ENCODE measurements around the gene LRRC73. TPM values are rescaled to one million over a fixed set of nuclear protein-coding genes. Genes with fewer than 3 reads are reported as not detected.
"Not testable (repeated sequence)": the region's sequence is repeated elsewhere in the genome, so short reads cannot be mapped to it uniquely, and the experiment has no call there.

The LRRC73 gene
- total RNA-seq, 1 donor from 2014 or later = not detected

GRCh38 chr6:43460032-43460431, 50.1 kb downstream of the LRRC73 start:
- no peak for DNase-seq (ENCODE audit: low read depth)
- Histone ChIP-seq H3K27me3 (ENCODE audit: control insufficient read depth, insufficient read depth, low read length) (peaks cover 24% of the 10 kb centered on the region), H3K4me3 (ENCODE audit: low read depth, low read length) (no peak overlapping the region), H3K36me3 (ENCODE audit: control insufficient read depth, insufficient read depth, low read length) (no peaks in the 10 kb centered on the region)
- no peak for TF ChIP-seq CTCF (IDR thresholded peaks at IDR 0.05; ENCODE audit: insufficient read depth, low read length, poor library complexity, severe bottlenecking)

GRCh38 chr6:43459535-43459934, 50.6 kb downstream of the LRRC73 start:
- no peak for TF ChIP-seq CTCF (IDR thresholded peaks at IDR 0.05; ENCODE audit: insufficient read depth, low read length, poor library complexity, severe bottlenecking)

GRCh38 chr6:43458154-43458553, 52.0 kb downstream of the LRRC73 start:
- H3K4me3 ChIP-seq (ENCODE audit: low read depth, low read length); H3K36me3 ChIP-seq (ENCODE audit: control insufficient read depth, insufficient read depth, low read length); DNase-seq (ENCODE audit: low read depth): not testable (repeated sequence)
- H3K27me3 ChIP-seq (ENCODE audit: control insufficient read depth, insufficient read depth, low read length) = peaks cover 26% of the 10 kb centered on the region

More at GRCh38 chr6:43459535-43459934, 50.6 kb downstream of the LRRC73 start:
- Histone ChIP-seq H3K36me3 (ENCODE audit: control insufficient read depth, insufficient read depth, low read length) (no peaks in the 10 kb centered on the region), H3K4me3 (ENCODE audit: low read depth, low read length) (no peak overlapping the region), H3K27me3 (ENCODE audit: control insufficient read depth, insufficient read depth, low read length) (peaks cover 28% of the 10 kb centered on the region)
- no peak for DNase-seq (ENCODE audit: low read depth)

- H3K4me3 ChIP-seq (ENCODE audit: low read depth, low read length) = no peak overlapping the region
- peaks cover 2% of the 10 kb centered on the region for H3K36me3 ChIP-seq (ENCODE audit: control insufficient read depth, insufficient read depth, low read length)
- peaks cover 24% of the 10 kb centered on the region for H3K27me3 ChIP-seq (ENCODE audit: control insufficient read depth, insufficient read depth, low read length)
- TF ChIP-seq CTCF (IDR thresholded peaks at IDR 0.05; ENCODE audit: insufficient read depth, low read length, poor library complexity, severe bottlenecking) = no peak
- no peak for DNase-seq (ENCODE audit: low read depth)
These were observed 52.5 kb downstream of the LRRC73 start for GRCh38 chr6:43457643-43458042.

Other genes with a start within 250 kb of the LRRC73 start
- not detected in 2 replicates for gene SLC22A7, start 212.1 kb downstream of the LRRC73 start, total RNA-seq
- 0.67 TPM in 1 of 2 replicates, not detected in the other for gene CRIP3, start 201.5 kb downstream of the LRRC73 start, total RNA-seq
- 11.2 and 12.3 TPM in 2 replicates for gene ZNF318, start 140.7 kb downstream of the LRRC73 start, total RNA-seq
- gene ABCC10, start 82.8 kb downstream of the LRRC73 start, total RNA-seq = 24.9 and 26.9 TPM in 2 replicates
- gene DLK2, start 54.8 kb downstream of the LRRC73 start, total RNA-seq = not detected in 2 replicates
- gene TJAP1, start 32.8 kb downstream of the LRRC73 start, total RNA-seq = 31.7 and 42.7 TPM in 2 replicates
- gene YIPF3, start 6.6 kb upstream of the LRRC73 start, total RNA-seq = 149 and 153 TPM in 2 replicates
- gene POLR1C, start 6.7 kb upstream of the LRRC73 start, total RNA-seq = 36.7 and 46.8 TPM in 2 replicates
- 53.3 and 54.8 TPM in 2 replicates for gene XPO5, start 65.7 kb upstream of the LRRC73 start, total RNA-seq
- 14.0 and 17.3 TPM in 2 replicates for gene POLH, start 65.8 kb upstream of the LRRC73 start, total RNA-seq
- gene GTPBP2, start 118.9 kb upstream of the LRRC73 start, total RNA-seq = 96.5 and 100 TPM in 2 replicates
- 39.4 and 68.0 TPM in 2 replicates for gene MAD2L1BP, start 125.5 kb upstream of the LRRC73 start, total RNA-seq
- gene RSPH9, start 134.7 kb upstream of the LRRC73 start, total RNA-seq = 0.08 and 0.41 TPM in 2 replicates
- gene MRPS18A, start 177.4 kb upstream of the LRRC73 start, total RNA-seq = 76.1 and 78.9 TPM in 2 replicates

Data from kidney epithelial cell (primary cell).